Naive thymus-derived CD4-positive, alpha-beta T cell (primary cell): ENCODE data around the gene PMP22. TPM values are rescaled to one million over a fixed set of nuclear protein-coding genes. Genes with fewer than 3 reads are reported as not detected.

Experiments used
- ATAC-seq: fragments of 150-1000 bp; cut with Tn5 transposase; 2 replicates; pipeline ENCODE4 v1.10.0; 2021; ENCODE audit warnings: mild to moderate bottlenecking, moderate library complexity
- CTCF ChIA-PET: fragments of 350-600 bp; sonication (Branson Sonifier 250); formaldehyde crosslinking; loops from one replicate; lab custom pipeline; 2021; ENCODE audit warnings: antibody characterized with exemption; lab: Charles Lee
- POLR2A ChIA-PET: fragments of 350-600 bp; sonication (Branson Sonifier 250); formaldehyde crosslinking; loops from one replicate; lab custom pipeline; 2021; ENCODE audit warnings: antibody characterized with exemption, inconsistent platforms; lab: Charles Lee
- DNase-seq, 9 donors: peaks; one replicate each; pipeline versions ENCODE4 v3.0.0 to v3.0.0-alpha.2; 2020 to 2022; ENCODE audit warnings: mixed read lengths in 1 of 9
- H3K27ac ChIP-seq: one replicate; pipeline ENCODE4 v1.7.0; 2013; ENCODE audit warnings: mild to moderate bottlenecking, low read depth, low read length, moderate library complexity
- H3K27me3 ChIP-seq, 2 donors: one replicate each; pipeline ENCODE4 v1.7.0; 2013; ENCODE audit warnings: low read length in 2 of 2, mild to moderate bottlenecking in 2 of 2, moderate library complexity in 2 of 2; ENCODE audit not compliant: control insufficient read depth in 2 of 2, insufficient read depth in 2 of 2
- H3K36me3 ChIP-seq, 3 experiments: 1 replicate in 2 of 3; 2 replicates in 1 of 3; pipeline ENCODE4 v1.7.0; 2013; ENCODE audit warnings: low read length in 3 of 3, mild to moderate bottlenecking in 3 of 3, moderate library complexity in 1 of 3; ENCODE audit not compliant: insufficient read depth in 3 of 3, control insufficient read depth in 2 of 3
- H3K4me1 ChIP-seq, 2 donors: one replicate each; pipeline ENCODE4 v1.7.0; 2013; ENCODE audit warnings: low read length in 2 of 2, mild to moderate bottlenecking in 2 of 2, moderate library complexity in 1 of 2; ENCODE audit not compliant: control insufficient read depth in 2 of 2, insufficient read depth in 2 of 2
- H3K4me3 ChIP-seq: 2 replicates; pipeline ENCODE4 v1.7.0; 2013; ENCODE audit warnings: mild to moderate bottlenecking, low read length
- H3K9me3 ChIP-seq, 3 experiments: 1 replicate in 2 of 3; 2 replicates in 1 of 3; pipeline ENCODE4 v1.7.0; 2013; ENCODE audit warnings: low read length in 3 of 3; ENCODE audit not compliant: control insufficient read depth in 2 of 3
- H3K27ac Mint-ChIP-seq, 9 donors: one replicate each; pipeline ENCODE4 v1.8.0; 2020 to 2022; ENCODE audit warnings: mixed read lengths in 9 of 9, mild to moderate bottlenecking in 8 of 9, moderate library complexity in 5 of 9, inconsistent platforms in 2 of 9
- H3K27me3 Mint-ChIP-seq, 5 donors: one replicate each; pipeline ENCODE4 v1.8.0; 2021 to 2022; ENCODE audit warnings: mixed read lengths in 5 of 5, mild to moderate bottlenecking in 1 of 5
- H3K36me3 Mint-ChIP-seq, 5 donors: one replicate each; pipeline ENCODE4 v1.8.0; 2020 to 2022; ENCODE audit warnings: mixed read lengths in 5 of 5, mild to moderate bottlenecking in 3 of 5, inconsistent platforms in 1 of 5
- H3K4me1 Mint-ChIP-seq, 7 donors: one replicate each; pipeline ENCODE4 v1.8.0; 2020 to 2022; ENCODE audit warnings: mixed read lengths in 7 of 7, mild to moderate bottlenecking in 3 of 7, inconsistent platforms in 1 of 7
- H3K4me3 Mint-ChIP-seq, 10 donors: one replicate each; pipeline ENCODE4 v1.8.0; 2020 to 2022; ENCODE audit warnings: mild to moderate bottlenecking in 10 of 10, mixed read lengths in 10 of 10, moderate library complexity in 6 of 10, inconsistent platforms in 2 of 10
- H3K9me3 Mint-ChIP-seq, 11 donors: one replicate each; pipeline ENCODE4 v1.8.0; 2020 to 2022; ENCODE audit warnings: mixed read lengths in 11 of 11, mild to moderate bottlenecking in 4 of 11, inconsistent platforms in 1 of 11, moderate library complexity in 1 of 11
- intact Hi-C, 2 donors: fragments of 100-400 bp; cut with micrococcal nuclease; formaldehyde crosslinking; loops; one replicate each; pipeline ENCODE4 v1.15.1; 2023
- polyA plus RNA-seq, 2 donors: library from polyadenylated mRNA; unstranded; fragments of 300-500 nt; fragmentation: Illumina TruSeq; gene quantifications; one replicate each; pipeline ENCODE4 v1.2.3, GENCODE V29; 2021
- total RNA-seq, 6 experiments: library from RNA in 5 of 6; stranded (reverse) in 5 of 6; gene quantifications; 1 replicate in 5 of 6; 2 replicates in 1 of 6; pipeline ENCODE4 v1.2.3 and lab custom pipeline; 2021 to 2026

PMP22 gene
- total and polyA plus RNA-seq, 7 experiments from 2014 or later: 0.40 to 2.3 (median 1.3) TPM; not detected in 3

DNA sequence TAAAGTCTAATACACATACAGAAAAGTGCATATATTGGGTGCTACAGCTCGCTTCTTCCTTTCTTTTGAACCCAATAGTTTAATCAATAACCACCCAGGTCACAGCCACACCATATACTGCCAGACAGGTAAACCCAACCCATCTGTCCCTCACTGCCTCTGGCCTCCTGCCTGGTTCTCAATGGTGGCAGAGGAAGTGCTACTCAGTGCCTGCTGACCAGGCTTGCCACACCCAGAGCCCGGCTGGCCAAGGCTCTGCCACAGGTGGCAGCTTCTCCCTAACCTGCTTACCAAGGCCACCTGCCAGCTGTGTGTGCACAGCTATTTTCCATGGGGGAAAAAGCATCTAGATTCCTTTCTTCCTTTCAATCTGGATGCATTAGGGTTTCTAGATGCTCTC lies 584 bp downstream of the PMP22 start:
- ChIA-PET POLR2A (no interaction called here), CTCF (no interaction called here)
- no peaks in the 10 kb centered on the region for H3K9me3 ChIP-seq
- intact Hi-C loops: no loop called here
- H3K4me1 ChIP-seq: peaks cover 0 to 5% of the 10 kb centered on the region in 2 donors
- H3K27me3 ChIP-seq: peaks cover 3 to 8% of the 10 kb centered on the region in 2 donors
- ATAC-seq (no peak), DNase-seq (no peak)
- Mint-ChIP-seq H3K36me3 (no peaks in the 10 kb centered on the region), H3K9me3 (peaks cover 0 to 1% (median 0%) of the 10 kb centered on the region in 11 donors), H3K27ac (no peak overlapping the region), H3K4me1 (peaks cover 0 to 16% (median 10%) of the 10 kb centered on the region in 7 donors), H3K27me3 (peaks cover 54 to 83% (median 60%) of the 10 kb centered on the region in 5 donors), H3K4me3 (peak overlapping the region in 1 of 10 donors; percentile 31)
- no peak overlapping the region for H3K27ac ChIP-seq
- H3K36me3 ChIP-seq: no peaks in the 10 kb centered on the region
- H3K4me3 ChIP-seq: no peak overlapping the region

DNA sequence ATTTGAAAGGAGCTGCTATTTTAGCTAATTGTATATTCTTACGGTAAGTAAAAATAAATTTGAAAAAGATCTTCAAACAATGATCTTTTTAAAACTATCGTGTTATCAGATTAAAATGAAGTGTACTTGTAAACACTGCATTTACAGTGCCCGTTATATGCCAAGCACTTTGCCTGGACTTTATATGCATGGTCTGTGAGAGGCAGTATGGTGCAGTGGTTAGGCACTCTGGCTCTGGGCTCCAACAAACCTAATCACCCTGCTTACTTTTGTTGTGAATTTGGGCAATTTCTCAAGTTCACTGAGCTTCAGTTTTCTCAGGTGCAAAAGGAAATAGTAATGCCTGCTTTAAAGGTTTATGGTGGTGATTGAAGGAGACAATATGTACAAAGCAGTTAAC lies 1.4 kb downstream of the PMP22 start:
- H3K27ac Mint-ChIP-seq: no peak overlapping the region
- peaks cover 0 to 5% of the 10 kb centered on the region in 2 donors for H3K4me1 ChIP-seq
- POLR2A ChIA-PET: no interaction called here
- ATAC-seq: no peak
- H3K27me3 ChIP-seq: peaks cover 3 to 8% of the 10 kb centered on the region in 2 donors
- H3K4me1 Mint-ChIP-seq: peaks cover 0 to 16% (median 10%) of the 10 kb centered on the region in 7 donors
- H3K27ac ChIP-seq: no peak overlapping the region
- no peak overlapping the region for H3K4me3 Mint-ChIP-seq
- no peaks in the 10 kb centered on the region for H3K36me3 ChIP-seq
- H3K36me3 Mint-ChIP-seq: peaks cover 0 to 1% (median 0%) of the 10 kb centered on the region in 5 donors
- CTCF ChIA-PET: interaction anchor here (0.6 to 1.0 kb wide), 2 partner anchors 226 to 240 kb away, joined by 3 to 4 read pairs; no protein-coding TSS in a partner anchor
- peaks cover 61 to 86% (median 68%) of the 10 kb centered on the region in 5 donors for H3K27me3 Mint-ChIP-seq
- no peaks in the 10 kb centered on the region for H3K9me3 ChIP-seq
- intact Hi-C loops: no loop called here
- no peak overlapping the region for H3K4me3 ChIP-seq
- peaks cover 0 to 1% (median 0%) of the 10 kb centered on the region in 11 donors for H3K9me3 Mint-ChIP-seq
- no peak for DNase-seq

DNA sequence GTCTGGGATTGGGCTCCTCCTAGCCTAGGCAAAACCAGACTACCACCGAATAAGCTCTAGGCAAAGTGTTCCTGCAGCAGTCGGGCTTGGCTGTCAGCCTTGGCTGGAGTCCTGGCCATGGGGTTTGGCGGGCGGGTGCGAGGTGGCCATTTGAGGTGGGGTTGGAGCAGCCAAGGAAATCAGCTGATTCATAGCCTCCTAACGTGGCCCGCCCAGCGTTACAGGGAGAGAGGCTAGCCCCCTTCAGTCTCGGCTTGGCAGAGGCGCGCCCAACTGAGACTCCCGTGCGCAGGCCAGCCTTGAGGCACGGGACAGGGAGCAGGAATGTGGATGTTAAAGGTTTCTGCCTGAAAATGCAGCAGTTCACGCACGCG lies 1.9 kb downstream of the PMP22 start:
- H3K4me3 ChIP-seq: no peak overlapping the region
- H3K9me3 ChIP-seq: no peaks in the 10 kb centered on the region
- no peak overlapping the region for H3K27ac Mint-ChIP-seq
- H3K36me3 Mint-ChIP-seq: peaks cover 0 to 1% (median 0%) of the 10 kb centered on the region in 5 donors
- H3K36me3 ChIP-seq: no peaks in the 10 kb centered on the region
- H3K4me1 ChIP-seq: peaks cover 0 to 5% of the 10 kb centered on the region in 2 donors
- CTCF ChIA-PET: interaction anchor here (1.0 kb wide), 1 partner anchor 240 kb away, joined by 4 read pairs; no protein-coding TSS in a partner anchor
- H3K27me3 Mint-ChIP-seq: peaks cover 61 to 86% (median 73%) of the 10 kb centered on the region in 5 donors
- H3K27me3 ChIP-seq: peaks cover 3 to 8% of the 10 kb centered on the region in 2 donors
- peak overlapping the region in 1 of 10 donors; percentile 9 for H3K4me3 Mint-ChIP-seq
- peaks cover 0 to 1% (median 0%) of the 10 kb centered on the region in 11 donors for H3K9me3 Mint-ChIP-seq
- POLR2A ChIA-PET: no interaction called here
- DNase-seq: no peak
- ATAC-seq: no peak
- no peak overlapping the region for H3K27ac ChIP-seq
- H3K4me1 Mint-ChIP-seq: peaks cover 0 to 16% (median 10%) of the 10 kb centered on the region in 7 donors
- intact Hi-C loops: no loop called here

DNA sequence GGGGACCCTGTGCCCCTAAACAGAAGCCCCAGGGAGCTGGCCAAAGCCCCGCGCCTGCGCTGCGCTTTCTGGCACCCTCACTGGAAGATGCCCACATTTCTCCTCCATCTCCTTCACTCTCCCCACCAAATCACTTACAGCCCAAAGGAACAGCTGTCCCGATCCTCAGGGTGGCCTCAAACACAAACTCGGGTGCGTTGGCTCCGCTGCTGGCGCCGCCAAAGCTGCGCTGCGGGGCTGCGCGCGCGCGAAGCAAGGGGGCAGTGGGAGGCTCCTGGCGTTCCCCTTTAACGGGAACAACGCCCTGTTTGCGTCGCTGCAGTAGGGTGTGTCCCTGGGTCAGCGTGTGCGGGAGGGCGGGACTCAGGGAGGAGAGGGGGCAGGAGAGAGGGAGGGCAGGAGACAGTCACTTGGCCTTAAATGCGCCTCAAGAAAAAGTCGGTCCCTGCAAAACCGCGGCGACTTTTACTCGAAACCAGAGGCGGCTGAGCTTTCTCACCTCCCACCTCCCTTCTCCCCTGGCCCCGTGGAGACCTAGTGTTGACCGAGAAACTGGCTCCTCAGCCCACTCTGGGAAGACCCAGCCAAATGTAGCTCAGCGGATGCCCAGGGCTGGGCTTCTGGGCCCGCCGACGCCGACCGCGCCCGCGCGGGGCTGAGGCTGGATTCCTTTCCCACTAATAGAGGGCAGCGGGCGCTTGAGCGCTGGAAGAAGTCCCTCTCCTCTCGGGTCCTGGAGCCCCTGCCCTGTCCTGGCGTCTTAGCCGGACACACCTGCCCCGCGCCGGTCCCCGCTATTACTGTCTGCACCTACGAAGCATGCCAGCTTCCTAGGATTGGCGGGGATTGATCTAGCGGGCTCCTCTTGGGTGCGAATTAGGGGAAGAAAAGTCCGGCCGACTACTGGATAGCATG lies 2.6 kb downstream of the PMP22 start:
- CTCF ChIA-PET: interaction anchor here (1.0 kb wide), 1 partner anchor 241 kb away, joined by 4 read pairs; no protein-coding TSS in a partner anchor

DNA sequence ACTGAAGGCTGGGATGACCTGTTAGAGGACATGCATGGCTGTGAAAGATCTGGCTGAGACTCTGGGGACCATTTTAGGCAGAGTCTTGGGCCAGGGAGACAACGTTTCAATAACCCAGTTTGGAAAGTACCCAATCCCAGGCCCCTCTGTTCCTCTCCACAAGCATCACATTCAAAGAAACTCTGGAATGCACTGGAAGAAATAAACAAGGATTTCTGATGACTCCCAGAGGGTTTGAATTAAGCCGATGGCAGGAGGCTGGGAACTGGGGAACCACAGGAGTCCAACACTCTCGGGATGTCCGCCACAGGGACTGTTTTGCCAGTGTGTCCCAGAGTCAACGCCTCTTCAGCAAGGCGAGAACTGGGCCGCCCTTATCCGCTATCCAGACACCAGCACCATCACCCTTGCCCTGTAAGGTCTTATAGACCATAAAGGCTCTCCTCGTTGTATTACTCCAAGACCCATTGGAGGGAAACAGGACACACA lies 3.3 kb downstream of the PMP22 start:
- peaks cover 51 to 83% (median 72%) of the 10 kb centered on the region in 5 donors for H3K27me3 Mint-ChIP-seq
- no peak overlapping the region for H3K4me3 ChIP-seq
- peaks cover 0 to 12% of the 10 kb centered on the region in 2 donors for H3K4me1 ChIP-seq

More for the DNA sequence above, 2.6 kb downstream of the PMP22 start:
- Histone ChIP-seq H3K4me3 (no peak overlapping the region), H3K9me3 (no peaks in the 10 kb centered on the region), H3K36me3 (no peaks in the 10 kb centered on the region), H3K4me1 (peaks cover 0 to 6% of the 10 kb centered on the region in 2 donors), H3K27me3 (peaks cover 3 to 8% of the 10 kb centered on the region in 2 donors), H3K27ac (no peak overlapping the region)
- Mint-ChIP-seq H3K4me3 (peak overlapping the region in 6 of 10 donors; percentile 6 to 83 (median 21)), H3K27me3 (peaks cover 58 to 82% (median 76%) of the 10 kb centered on the region in 5 donors), H3K27ac (no peak overlapping the region), H3K4me1 (peaks cover 0 to 16% (median 10%) of the 10 kb centered on the region in 7 donors), H3K36me3 (peaks cover 0 to 1% (median 0%) of the 10 kb centered on the region in 5 donors), H3K9me3 (peaks cover 0 to 1% (median 0%) of the 10 kb centered on the region in 11 donors)
- POLR2A ChIA-PET: no interaction called here
- DNase-seq (peak in 1 of 9 donors; percentile 23), ATAC-seq (no peak)
- intact Hi-C loops: no loop called here

DNA sequence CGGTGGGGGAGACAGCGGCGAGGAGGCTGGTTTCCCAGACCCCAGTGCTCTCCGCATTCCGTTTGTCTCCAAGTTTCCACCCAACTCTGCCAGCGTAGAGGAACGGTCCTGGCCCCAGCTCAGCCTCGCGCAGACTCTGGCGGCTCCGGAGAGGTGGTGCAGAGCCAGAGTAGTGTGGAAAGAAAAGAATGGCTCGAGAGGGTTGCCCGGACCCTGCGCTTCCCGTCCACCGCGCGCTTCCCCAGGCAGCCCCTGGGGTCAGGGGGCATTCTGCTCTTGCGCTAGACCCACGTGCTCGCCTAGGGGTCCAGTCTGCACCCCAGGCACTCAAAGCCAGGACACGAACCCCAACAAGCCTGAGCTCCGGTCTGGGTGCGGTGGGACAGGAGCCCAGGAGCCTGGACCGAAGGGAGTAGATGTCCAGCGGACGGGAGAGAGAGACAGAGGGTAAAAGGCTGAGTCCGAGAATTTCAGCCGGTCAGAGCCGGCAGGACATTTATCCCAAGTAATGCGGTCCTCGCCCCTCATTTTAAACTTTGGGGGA lies 3.8 kb downstream of the PMP22 start:
- intact Hi-C loops: no loop called here
- no peak overlapping the region for H3K4me3 ChIP-seq
- H3K27ac ChIP-seq: no peak overlapping the region
- ATAC-seq (no peak), DNase-seq (no peak)
- peaks cover 0 to 12% of the 10 kb centered on the region in 2 donors for H3K4me1 ChIP-seq
- peaks cover 0 to 1% (median 0%) of the 10 kb centered on the region in 11 donors for H3K9me3 Mint-ChIP-seq
- CTCF ChIA-PET: no interaction called here
- peaks cover 0 to 26% (median 13%) of the 10 kb centered on the region in 7 donors for H3K4me1 Mint-ChIP-seq
- peak overlapping the region in 6 of 10 donors; percentile 32 to 90 (median 79) for H3K4me3 Mint-ChIP-seq
- POLR2A ChIA-PET: no interaction called here
- H3K27me3 ChIP-seq: peaks cover 3 to 13% of the 10 kb centered on the region in 2 donors
- H3K27me3 Mint-ChIP-seq: peaks cover 51 to 84% (median 70%) of the 10 kb centered on the region in 5 donors
- peaks cover 0 to 1% (median 0%) of the 10 kb centered on the region in 5 donors for H3K36me3 Mint-ChIP-seq
- no peaks in the 10 kb centered on the region for H3K36me3 ChIP-seq
- no peak overlapping the region for H3K27ac Mint-ChIP-seq
- H3K9me3 ChIP-seq: no peaks in the 10 kb centered on the region

More for the DNA sequence above, 3.3 kb downstream of the PMP22 start:
- no peak overlapping the region for H3K27ac ChIP-seq
- ChIA-PET CTCF (no interaction called here), POLR2A (no interaction called here)
- peaks cover 0 to 1% (median 0%) of the 10 kb centered on the region in 5 donors for H3K36me3 Mint-ChIP-seq
- intact Hi-C loops: no loop called here
- no peaks in the 10 kb centered on the region for H3K36me3 ChIP-seq
- no peak overlapping the region for H3K27ac Mint-ChIP-seq
- no peaks in the 10 kb centered on the region for H3K9me3 ChIP-seq
- peaks cover 0 to 22% (median 13%) of the 10 kb centered on the region in 7 donors for H3K4me1 Mint-ChIP-seq
- peaks cover 0 to 1% (median 0%) of the 10 kb centered on the region in 11 donors for H3K9me3 Mint-ChIP-seq
- ATAC-seq (no peak), DNase-seq (no peak)
- H3K4me3 Mint-ChIP-seq: peak overlapping the region in 6 of 10 donors; percentile 6 to 90 (median 21)
- H3K27me3 ChIP-seq: peaks cover 3 to 11% of the 10 kb centered on the region in 2 donors
